NCI-H460 (cell line): ENCODE results near the gene FNDC10. TPM values are rescaled to one million over a fixed set of nuclear protein-coding genes. Genes with fewer than 3 reads are reported as not detected.

Experiments used
- DNase-seq: peaks from one replicate; pipeline ENCODE4 v3.0.0-alpha.2; 2016; ENCODE audit warnings: low read depth; ENCODE audit errors: extremely low read depth
- total RNA-seq: library from RNA; depleted of rRNA; stranded (reverse); fragments of >200 nt; shearing (Covaris generic); gene quantifications from 2 replicates; pipeline ENCODE4 v1.2.3, GENCODE V29; 2014

The FNDC10 gene
- total RNA-seq, 1 experiment from 2014 or later = 2.0 TPM

DNA sequence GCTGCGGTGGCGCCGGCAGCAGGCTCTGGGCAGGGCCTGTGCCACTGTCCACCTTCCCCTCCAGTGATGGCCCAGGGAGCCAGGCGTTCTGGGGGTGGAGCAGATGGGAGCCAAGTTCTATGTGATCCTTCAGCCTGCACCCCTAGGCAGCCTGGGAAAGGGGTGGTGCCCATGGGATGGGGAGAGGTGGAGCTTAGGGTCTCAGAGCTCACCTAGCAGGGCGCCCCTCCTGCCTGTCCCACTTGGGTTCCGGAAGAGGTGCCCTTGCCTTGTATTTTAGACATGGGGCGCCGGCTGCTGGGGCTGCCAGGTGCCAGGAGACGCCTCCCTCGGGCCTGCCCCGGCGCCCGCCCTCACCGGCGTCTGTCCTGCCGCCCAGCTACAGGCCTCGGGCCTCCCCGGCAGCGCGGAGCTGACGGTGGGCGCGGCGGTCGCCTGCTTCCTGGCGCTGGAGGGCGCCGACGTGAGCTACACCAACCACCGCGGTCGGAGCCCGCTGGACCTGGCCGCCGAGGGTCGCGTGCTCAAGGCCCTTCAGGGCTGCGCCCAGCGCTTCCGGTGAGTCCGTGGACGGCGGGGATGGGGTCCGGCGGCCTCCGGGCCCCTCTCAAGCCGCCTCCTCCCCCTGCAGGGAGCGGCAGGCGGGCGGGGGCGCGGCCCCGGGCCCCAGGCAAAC, 29.0 kb upstream of the FNDC10 start:
- no peak for DNase-seq

DNA sequence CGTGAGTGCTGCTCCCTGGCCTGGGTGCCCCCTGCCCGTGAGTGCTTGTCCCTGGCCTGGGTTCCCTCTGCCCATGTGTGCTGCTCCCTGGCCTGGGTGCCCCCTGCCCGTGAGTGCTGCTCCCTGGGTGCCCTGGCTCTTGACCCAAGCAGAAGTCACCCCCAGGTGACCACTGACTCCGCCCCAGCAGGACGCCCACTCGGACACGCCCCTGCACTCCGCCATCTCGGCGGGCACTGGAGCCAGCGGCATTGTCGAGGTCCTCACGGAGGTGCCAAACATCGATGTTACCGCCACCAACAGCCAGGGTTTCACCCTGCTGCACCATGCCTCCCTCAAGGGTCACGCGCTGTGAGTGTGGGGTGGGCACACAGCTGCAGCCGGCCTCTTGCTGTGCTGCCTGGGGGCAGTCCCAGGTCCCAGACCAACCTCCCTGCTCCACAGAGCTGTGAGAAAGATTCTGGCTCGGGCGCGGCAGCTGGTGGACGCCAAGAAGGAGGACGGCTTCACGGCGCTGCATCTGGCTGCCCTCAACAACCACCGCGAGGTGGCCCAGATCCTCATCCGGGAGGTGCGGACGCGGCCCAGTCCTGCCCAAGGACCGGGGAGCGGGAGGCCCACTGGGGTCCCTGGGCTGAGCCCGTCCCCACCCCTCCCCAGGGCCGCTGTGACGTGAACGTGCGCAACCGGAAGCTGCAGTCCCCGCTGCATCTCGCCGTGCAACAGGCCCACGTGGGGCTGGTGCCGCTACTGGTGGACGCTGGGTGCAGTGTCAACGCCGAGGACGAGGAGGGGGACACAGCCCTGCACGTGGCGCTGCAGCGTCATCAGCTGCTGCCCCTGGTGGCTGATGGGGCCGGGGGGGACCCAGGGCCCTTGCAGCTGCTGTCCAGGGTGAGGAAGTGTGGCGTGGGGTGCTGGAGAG, 28.2 kb upstream of the FNDC10 start:
- DNase-seq = no peak

DNA sequence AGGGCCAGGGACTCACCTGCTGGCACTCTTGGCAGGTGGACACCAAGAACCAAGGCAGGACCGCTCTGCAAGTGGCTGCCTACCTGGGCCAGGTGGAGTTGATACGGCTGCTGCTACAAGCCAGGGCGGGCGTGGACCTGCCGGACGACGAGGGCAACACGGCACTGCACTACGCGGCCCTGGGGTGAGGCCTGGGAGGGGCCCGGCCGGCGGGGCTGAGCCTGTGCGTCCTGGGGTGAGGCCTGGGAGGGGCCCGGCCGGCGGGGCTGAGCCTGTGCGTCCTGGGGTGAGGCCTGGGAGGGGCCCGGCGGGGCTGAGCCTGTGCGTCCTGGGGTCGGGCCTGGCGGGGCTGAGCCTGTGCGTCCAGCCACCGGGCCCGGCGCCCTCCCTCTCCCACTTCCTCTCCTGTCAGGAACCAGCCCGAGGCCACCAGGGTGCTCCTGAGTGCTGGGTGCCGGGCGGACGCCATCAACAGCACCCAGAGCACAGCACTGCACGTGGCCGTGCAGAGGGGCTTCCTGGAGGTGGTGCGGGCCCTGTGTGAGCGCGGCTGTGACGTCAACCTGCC, 27.4 kb upstream of the FNDC10 start:
- no peak for DNase-seq

DNA sequence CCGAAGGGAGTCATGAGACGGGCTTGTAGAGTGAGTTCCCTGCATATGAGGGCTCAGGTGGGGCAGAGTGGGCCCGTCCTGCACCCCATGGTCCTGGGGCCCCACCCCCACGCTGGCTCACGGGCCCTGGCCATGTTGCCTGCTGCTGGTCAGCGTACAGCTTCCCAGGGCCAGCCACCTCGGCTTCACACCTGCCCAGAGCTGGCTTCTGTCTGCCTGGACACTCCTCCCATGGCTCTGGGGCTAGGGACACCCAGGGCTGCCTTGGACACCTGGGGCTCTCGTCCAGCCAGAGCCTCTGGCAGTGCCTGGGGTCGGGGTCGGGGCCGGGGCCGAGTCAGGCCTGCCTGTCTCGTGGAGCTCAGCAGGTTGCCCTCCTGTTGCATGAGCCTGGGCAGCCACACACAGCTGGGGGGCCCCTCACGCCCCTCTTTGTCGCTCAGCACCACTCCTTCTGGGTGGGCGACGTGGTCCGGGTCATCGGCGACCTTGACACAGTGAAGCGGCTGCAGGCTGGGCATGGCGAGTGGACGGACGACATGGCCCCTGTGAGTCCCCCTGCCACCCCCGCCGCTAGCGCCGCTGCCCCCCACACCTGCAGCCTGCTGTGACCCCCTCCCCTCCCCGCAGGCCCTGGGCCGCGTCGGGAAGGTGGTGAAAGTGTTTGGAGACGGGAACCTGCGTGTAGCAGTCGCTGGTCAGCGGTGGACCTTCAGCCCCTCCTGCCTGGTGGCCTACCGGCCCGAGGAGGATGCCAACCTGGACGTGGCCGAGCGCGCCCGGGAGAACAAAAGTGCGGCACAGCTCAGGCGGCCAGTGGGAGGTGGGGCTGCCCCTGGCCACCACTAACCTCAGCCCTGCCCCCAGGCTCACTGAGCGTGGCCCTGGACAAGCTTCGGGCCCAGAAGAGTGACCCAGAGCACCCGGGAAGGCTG, 26.5 kb upstream of the FNDC10 start:
- DNase-seq = no peak

DNA sequence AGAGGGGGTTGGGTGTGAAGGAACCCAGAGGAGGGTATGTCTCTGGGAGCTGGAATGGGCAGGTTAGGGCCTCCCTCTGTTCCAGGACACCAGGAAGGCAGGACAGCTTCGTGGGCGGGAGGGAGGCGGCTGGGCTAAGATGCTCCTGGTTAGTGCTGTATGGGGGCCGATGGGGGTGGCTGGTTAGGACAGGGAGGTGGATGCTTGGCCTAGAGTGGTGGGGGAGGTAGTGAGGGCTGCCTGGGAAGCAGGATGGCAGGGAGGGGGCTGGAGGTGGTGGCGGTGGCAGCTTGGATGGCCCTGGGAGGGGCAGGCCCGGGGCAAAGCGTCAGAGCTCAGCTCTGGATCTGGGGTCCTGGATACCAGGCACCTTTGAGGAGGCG, 25.9 kb upstream of the FNDC10 start:
- DNase-seq = no peak

DNA sequence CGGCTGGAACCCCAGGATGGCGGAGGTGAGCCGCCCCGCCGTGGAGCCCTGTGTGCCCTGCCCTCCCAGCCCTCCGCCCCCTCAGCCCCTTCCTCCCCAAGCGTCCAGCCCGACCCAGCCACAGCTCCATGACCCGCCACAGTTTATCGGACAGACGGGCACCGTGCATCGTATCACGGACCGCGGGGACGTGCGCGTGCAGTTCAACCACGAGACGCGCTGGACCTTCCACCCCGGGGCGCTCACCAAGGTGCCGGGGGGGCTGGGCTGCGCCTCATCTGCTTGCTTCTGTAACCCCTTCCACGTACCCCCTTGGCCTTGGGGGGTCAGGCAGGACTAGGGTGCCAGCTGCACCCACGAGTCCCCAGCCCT, 25.5 kb upstream of the FNDC10 start:
- DNase-seq = no peak

DNA sequence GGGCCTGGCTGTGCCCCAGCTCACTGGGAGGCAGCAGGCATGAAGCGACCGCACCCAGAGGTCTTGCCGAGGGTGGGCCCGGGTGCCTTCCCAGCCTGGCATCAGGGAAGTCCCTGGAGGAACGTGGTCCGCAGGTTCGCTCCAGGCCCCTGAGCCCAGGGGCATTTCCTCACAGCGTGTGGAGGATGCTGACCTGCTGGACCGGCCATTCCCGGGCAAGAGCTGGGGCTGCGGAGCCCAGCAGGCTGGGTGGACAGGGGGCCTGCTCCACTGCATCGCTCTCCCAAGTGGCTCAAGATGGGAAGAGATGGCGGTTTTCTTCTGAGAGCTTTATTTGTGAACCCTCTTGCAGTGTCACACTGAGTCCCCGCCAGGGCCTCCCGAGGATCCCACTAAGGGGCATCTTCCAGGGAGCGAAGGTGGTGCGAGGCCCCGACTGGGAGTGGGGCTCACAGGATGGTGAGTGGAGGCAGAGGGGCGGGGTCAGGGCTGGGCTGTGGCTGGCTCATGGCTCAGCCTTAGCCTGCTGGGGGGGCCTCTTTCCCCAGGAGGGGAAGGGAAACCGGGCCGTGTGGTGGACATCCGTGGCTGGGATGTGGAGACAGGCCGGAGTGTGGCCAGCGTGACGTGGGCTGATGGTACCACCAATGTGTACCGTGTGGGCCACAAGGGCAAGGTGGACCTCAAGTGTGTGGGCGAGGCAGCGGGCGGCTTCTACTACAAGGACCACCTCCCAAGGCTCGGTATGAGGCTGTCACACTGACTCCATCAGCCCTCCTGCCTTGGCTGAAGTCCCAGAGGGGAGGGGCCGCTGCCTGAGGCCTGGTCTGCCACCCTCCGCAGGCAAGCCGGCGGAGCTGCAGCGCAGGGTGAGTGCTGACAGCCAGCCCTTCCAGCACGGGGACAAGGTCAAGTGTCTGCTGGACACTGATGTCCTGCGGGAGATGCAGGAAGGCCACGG, 24.8 kb upstream of the FNDC10 start:
- DNase-seq = no peak

DNA sequence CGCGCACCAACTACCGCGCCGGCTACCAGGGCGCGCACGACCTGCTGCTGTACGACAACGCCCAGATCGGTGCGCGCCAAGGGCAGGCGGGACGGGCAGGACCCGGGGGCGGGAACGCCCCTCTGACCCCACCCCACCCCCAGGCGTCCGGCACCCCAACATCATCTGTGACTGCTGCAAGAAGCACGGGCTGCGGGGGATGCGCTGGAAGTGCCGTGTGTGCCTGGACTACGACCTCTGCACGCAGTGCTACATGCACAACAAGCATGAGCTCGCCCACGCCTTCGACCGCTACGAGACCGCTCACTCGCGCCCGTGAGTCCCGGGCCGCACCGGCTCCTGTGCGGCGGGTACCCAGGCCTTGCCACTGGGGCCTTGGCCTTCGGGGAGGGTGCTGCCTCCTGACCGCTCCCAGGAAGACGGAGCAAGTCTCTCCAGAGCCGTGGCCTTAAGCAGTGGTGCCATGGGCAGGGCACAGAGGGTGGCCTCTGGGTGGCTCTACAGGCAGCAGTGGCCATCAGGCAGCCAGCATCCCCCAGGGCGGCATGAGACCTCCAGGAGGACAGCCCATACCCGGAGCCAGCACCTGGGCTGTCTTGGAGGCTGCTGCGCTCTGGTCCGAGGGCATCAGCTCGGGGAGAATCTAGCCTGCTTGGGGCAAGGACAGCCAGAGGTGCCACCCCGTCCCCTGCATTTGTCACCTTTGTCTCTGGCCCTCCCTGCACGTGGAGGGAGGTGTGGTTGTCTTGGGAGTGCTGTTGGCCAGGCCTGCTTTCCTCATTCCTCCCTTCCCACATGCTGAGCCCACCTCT, 23.9 kb upstream of the FNDC10 start:
- DNase-seq = no peak

DNA sequence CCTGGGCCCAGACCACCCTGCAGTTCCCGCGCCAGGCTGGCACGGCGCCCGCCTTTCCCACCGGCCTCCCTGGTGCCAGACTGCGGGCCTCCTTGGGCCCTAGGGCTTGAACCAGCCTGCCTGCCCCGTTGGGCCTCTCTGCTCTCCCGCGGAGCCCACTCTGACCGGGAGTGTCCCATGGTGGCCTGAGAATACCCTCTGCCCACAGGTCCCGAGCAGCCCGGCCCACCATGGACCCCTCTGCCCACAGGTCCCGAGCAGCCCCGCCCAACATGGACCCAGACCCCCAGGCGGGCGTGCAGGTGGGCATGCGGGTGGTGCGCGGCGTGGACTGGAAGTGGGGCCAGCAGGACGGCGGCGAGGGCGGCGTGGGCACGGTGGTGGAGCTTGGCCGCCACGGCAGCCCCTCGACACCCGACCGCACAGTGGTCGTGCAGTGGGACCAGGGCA, 23.3 kb upstream of the FNDC10 start:
- no peak for DNase-seq

DNA sequence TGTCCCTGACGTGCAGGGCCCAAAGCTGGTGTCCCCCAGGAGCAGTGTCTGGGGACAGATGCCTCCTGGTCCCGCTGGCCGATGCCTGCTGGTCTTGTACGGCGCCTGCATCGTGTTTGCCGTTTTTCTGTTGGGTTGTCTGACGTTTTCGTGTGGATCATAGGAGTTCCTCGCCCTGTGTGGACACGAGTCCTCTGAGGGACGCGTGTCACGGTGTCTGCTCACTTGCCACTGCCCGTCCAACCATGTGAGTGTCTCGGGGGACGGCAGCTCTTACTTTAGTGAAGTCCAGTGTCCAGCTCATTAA, 22.8 kb upstream of the FNDC10 start:
- no peak for DNase-seq

DNA sequence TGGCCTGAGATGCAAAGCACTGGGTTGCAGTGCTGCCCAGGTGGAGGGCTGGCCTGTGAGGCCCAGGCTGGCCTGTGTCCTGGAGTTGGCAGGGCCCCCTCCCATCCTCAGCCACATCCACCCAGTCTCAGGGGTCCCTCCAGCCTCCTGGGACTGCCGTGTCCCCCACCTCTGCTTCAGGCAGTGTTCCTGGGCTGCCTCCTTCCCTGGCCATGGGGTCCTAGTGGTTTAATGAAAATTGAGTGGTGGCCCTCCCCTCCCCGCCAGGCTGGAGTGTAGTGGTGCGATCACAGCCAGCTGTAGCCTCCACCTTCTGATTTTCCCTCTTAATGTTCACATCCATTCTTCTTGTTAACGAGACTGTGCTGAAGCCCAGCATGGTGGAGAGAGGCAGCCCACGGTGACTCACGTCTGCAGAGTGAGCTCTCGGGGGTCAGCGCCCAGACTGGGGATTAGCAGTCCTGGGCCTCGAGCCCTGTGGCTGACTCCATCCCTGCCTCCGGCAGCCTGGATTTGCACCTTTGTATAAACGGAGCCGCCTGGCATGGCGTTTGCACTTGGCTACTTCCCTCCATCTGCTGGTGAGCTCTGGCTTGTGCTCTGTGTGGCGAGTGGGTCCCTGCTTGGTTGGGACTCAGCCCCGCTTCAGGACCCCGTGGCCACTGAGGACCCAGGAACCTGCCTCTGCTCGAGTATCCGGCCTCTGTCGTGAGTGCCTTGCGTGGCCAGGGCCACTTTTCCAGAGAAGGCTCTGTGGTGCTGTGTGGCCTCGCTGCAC, 22.3 kb upstream of the FNDC10 start:
- no peak for DNase-seq

DNA sequence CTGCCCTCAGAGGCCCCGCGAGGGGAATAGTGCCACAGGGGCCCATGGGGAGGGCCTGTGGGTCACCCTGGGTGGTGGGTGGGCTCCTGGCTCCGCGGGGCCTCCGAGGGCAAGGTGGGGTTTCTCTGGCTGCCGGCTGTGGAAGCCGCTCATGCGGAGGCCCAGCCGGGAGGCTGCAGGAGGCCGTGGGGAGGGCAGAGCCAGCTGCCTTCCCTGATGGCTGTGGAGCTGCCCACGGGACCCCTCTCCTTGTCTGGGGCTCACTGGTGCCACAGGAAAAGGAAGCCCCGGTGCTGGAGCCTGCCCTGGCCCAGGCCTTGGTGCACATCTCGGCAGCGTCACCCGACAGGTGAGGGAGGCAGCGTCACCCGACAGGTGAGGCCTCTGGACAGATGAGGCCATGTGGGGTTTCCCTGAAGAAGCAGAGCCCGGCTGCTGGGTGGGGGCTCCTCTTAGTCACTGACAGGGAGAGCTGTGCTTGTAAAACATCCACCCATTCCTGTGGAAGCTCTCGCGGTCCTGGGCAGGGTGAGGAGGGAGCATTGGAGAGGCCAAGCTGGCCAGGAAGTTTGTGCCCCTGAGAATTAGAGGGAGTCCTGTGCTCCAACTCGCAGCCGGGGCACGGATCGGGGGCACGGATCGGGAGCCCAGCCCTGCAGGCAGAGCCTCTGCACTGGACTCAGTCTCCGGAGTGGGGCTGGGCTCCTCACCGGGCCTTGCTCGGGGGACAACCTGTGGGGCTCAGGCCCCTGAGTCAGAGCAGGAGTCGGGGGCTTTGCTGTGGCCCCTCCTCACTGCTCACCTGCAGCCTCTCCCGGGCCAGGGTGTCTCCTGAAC, 21.5 kb upstream of the FNDC10 start:
- no peak for DNase-seq

DNA sequence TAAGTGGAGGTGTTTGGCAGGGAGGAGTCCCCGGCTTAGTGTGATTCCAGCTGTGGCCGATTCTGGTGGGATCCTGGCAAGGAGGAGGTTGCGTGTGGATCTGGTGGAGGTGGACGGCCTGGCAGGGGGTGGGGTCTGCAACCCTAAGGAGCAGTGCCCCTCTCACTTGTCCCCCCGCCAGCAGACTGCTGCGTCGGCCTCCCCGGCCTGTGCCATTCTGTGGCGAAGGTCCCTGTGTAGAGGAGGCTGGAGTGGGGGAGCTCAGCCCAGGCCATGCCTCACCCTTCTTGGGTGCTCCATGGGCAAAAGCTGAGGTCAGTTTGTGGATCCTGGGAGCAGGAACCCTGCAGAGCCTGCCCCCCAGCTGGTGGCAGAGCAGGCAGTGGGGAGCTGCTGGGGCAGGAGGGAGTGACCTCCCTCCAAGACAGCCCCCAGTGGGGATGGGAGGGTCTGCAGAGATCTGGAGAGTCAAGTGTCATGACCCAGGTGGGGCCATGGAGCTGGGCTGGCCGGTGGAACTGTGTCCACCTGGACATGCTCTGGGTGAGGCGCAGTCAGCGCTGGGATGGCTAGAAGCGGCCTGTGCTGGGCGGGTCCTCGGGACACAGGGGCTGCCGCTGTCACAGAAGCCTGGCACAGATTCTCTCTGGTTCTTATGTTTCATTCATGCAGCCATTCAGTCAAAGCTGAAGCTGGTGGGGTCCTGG, 20.7 kb upstream of the FNDC10 start:
- no peak for DNase-seq

DNA sequence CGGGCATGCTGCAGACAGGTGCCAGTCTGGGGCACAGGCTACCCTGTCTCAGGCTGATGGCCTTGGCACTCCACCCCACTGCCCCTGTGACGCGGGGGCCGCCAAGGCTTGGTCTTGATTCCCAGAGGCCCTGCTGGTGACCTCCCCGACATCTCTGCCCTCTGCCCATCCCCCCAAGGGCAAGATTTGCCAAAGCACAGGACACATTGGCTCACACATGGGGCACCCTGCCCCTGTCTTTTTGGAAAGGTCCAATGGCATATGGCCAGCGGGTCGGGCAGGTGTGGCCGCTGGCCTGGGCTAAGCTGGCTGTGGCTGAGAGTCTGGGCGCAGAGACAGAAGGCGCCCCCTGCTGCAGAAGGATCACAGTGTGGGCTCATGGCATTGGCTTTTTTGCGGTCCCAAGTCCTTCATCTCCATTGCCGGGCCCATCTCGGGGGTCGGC, 20.0 kb upstream of the FNDC10 start:
- DNase-seq = no peak

DNA sequence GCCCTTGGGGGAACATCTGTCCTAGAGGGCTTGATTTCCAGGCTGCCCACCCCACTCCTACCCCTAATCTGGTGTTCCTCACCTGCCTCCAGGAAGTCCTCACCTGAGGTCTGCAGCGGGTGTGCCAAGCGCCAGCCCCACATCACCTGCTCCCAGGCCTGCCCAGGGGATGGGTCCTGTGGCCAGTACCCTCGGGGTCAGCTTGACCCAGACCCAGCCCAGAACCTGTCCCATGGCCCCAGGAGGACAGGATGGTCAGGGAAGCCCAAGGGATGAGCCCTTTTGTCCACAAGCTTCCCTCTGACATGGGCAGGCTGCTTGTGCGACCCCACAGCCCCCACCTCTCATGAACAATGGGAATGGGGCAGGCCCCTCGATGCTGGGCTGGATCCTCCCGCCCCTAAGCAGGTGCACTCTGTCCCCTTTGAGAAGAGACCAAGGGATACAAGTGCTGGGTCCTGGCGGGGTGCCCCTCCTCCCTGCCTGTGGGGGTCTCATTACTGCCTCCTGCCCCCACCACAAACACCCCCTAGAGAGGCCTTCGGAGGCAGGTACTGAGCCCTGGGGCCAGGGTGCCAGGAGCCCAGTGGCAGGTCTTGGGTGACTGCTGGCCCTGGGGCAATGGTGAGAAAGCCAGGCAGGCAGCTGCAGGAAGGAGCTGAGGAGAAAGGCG, 18.6 kb upstream of the FNDC10 start:
- DNase-seq = no peak

DNA sequence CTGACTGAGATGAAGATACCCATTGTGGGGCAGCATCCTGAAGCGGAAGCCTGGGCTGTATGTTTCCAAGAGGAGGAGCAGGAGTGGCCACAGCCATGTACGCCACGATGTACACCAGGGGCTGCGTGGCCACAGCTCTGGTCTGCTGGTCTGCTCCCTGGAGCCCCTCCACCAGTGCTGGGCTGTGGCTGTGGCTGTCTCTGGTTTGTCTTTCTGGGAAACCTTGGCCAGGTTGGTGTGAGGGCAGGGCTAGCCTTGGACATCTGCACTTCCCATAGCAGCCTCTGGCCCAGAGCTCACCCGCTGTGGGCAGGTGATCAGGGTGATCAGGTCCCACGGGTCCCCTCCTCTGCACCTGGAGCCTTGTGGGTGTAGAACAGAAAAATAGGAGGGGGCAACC, 18.0 kb upstream of the FNDC10 start:
- no peak for DNase-seq
